Neural cell (in vitro differentiated cells): Measurements from ENCODE around the gene AKT3. TPM values are rescaled to one million over a fixed set of nuclear protein-coding genes. Genes with fewer than 3 reads are reported as not detected.

Experiments used
- H2AFZ ChIP-seq: fragments of 200-600, 300-800 bp; sonication (generic), shearing (Covaris generic); 2 replicates; pipeline ENCODE4 v1.6.0; 2014; ENCODE audit warnings: low read depth, mild to moderate bottlenecking, antibody characterized with exemption, low read length, moderate library complexity
- H3F3A ChIP-seq: fragments of 200-600 bp; shearing (Covaris generic); 2 replicates; pipeline ENCODE4 v1.6.1; 2016; ENCODE audit warnings: mild to moderate bottlenecking, moderate library complexity, mixed read lengths, antibody characterized with exemption, low read length; ENCODE audit not compliant: insufficient read depth, poor library complexity, severe bottlenecking
- H3K27ac ChIP-seq: fragments of 200-600, 300-800 bp; sonication (generic), shearing (Covaris generic); 2 replicates; pipeline ENCODE4 v1.5.1; 2014; ENCODE audit warnings: mild to moderate bottlenecking, low read length, moderate library complexity
- H3K27me3 ChIP-seq: fragments of 300-800, 200-600 bp; sonication (generic), shearing (Covaris generic); 2 replicates; pipeline ENCODE4 v1.6.0; 2014; ENCODE audit warnings: mild to moderate bottlenecking, low read depth, low read length, moderate library complexity; ENCODE audit not compliant: insufficient read depth
- H3K36me3 ChIP-seq: fragments of 300-800, 200-600 bp; sonication (generic), shearing (Covaris generic); 2 replicates; pipeline ENCODE4 v1.5.1; 2014; ENCODE audit warnings: mild to moderate bottlenecking, antibody characterized with exemption, low read length, moderate library complexity; ENCODE audit not compliant: insufficient read depth
- H3K4me2 ChIP-seq: fragments of 300-800, 200-600 bp; sonication (generic), shearing (Covaris generic); 2 replicates; pipeline ENCODE4 v1.6.0; 2014; ENCODE audit warnings: mild to moderate bottlenecking, low read length
- H3K4me3 ChIP-seq: fragments of 300-800, 200-600 bp; sonication (generic), shearing (Covaris generic); 2 replicates; pipeline ENCODE4 v1.5.1; 2014; ENCODE audit warnings: mild to moderate bottlenecking, low read length, moderate library complexity
- H3K79me2 ChIP-seq: fragments of 200-600 bp; shearing (Covaris generic); replicated peaks from 2 replicates; pipeline ENCODE4 v1.6.0; 2014; ENCODE audit warnings: mild to moderate bottlenecking, low read length, moderate library complexity; ENCODE audit not compliant: insufficient read depth
- H3K9ac ChIP-seq: fragments of 300-800, 200-600 bp; sonication (generic), shearing (Covaris generic); 2 replicates; pipeline ENCODE4 v1.6.1; 2016; ENCODE audit warnings: mild to moderate bottlenecking, low read length, mixed read lengths
- H3K9me2 ChIP-seq: fragments of 200-600 bp; shearing (Covaris generic); 2 replicates; pipeline ENCODE4 v1.6.1; 2016; ENCODE audit warnings: mild to moderate bottlenecking, low read length, mixed read lengths; ENCODE audit not compliant: insufficient read depth
- H3K9me3 ChIP-seq: fragments of 200-600, 300-800 bp; sonication (generic), shearing (Covaris generic); 2 replicates; pipeline ENCODE4 v1.6.1; 2016; ENCODE audit warnings: mild to moderate bottlenecking, mixed run types, low read length, moderate library complexity, mixed read lengths
- H4K20me1 ChIP-seq: fragments of 200-600 bp; shearing (Covaris generic); 2 replicates; pipeline ENCODE4 v1.6.1; 2016; ENCODE audit warnings: mild to moderate bottlenecking, mixed run types; ENCODE audit not compliant: insufficient read depth
- EP300 ChIP-seq: fragments of 450-650 bp; conservative IDR thresholded peaks from 2 replicates; pipeline ENCODE4 v1.6.1; 2014; ENCODE audit warnings: antibody characterized with exemption, mild to moderate bottlenecking, moderate library complexity; ENCODE audit not compliant: poor library complexity, severe bottlenecking
- EZH2 ChIP-seq: fragments of 200-600, 300-800 bp; shearing (Covaris generic), sonication (generic); IDR thresholded peaks from 2 replicates; pipeline ENCODE4 v1.6.1; 2014; ENCODE audit warnings: antibody characterized with exemption, low read length, borderline replicate concordance, mild to moderate bottlenecking; ENCODE audit not compliant: insufficient read depth, poor library complexity, severe bottlenecking
- MXI1 ChIP-seq: fragments of 450-650 bp; conservative IDR thresholded peaks from 2 replicates; pipeline ENCODE4 v1.6.1; 2014; ENCODE audit warnings: antibody characterized with exemption, mild to moderate bottlenecking; ENCODE audit not compliant: poor library complexity, severe bottlenecking
- POLR2AphosphoS5 ChIP-seq: IDR thresholded peaks from 2 replicates; pipeline ENCODE4 v1.6.1; 2012
- RAD21 ChIP-seq: fragments of 450-650 bp; conservative IDR thresholded peaks from 2 replicates; pipeline ENCODE4 v1.6.1; 2014; ENCODE audit warnings: antibody characterized with exemption, mild to moderate bottlenecking, moderate library complexity
- SMC3 ChIP-seq: fragments of 450-650 bp; conservative IDR thresholded peaks from 2 replicates; pipeline ENCODE4 v1.6.1; 2014; ENCODE audit warnings: antibody characterized with exemption, mild to moderate bottlenecking, moderate library complexity; ENCODE audit not compliant: poor library complexity
- TAF1 ChIP-seq: IDR thresholded peaks from 2 replicates; pipeline ENCODE4 v1.6.1; 2012; ENCODE audit warnings: low read depth
- polyA plus RNA-seq: library from polyadenylated mRNA; depleted of rRNA; stranded (reverse); fragments of >200 nt; gene quantifications from 2 replicates; pipeline ENCODE4 v1.2.3, GENCODE V29; 2014
- TF ChIP-seq, protein P1 (sequence below): IDR thresholded peaks from 2 replicates; pipeline ENCODE4 v1.6.1; 2012; ENCODE audit warnings: borderline replicate concordance
- TF ChIP-seq, protein P2 (sequence below): fragments of 450-650 bp; IDR thresholded peaks from 2 replicates; pipeline ENCODE4 v1.5.1; 2014; ENCODE audit warnings: antibody characterized with exemption, mild to moderate bottlenecking, moderate library complexity; ENCODE audit not compliant: poor library complexity, severe bottlenecking

Gene AKT3
- polyA plus RNA-seq, 1 donor from 2014 or later = 46.0 TPM

DNA sequence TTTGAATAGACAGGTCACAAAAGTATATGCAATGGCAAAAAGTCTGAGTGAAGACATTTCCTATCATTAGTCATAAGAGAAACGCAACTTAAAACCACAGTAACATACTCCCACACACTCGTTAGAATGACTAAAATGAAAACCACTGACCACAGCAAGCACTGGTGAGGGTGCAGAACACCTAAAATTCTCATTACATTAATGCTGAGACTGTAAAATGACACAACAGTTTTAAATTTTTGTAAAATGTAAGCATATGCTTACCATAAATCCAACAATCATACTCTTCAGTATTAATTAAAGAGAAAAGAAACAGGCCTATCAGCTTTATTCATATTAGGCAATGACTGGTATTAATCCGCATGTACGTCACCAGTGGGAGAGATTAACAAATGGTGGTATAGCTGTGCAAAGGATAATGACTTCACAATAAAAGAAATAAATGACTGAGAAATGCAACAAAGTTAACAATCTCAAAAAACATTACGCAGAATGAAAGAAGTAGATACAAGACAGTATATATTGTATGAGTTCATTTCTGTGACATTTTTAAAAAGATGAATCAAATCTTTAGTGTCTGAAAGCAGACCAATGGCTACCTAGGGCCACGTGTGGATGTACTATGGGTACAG lies 253.5 kb downstream of the AKT3 start:
- no peaks in the 10 kb centered on the region for H3F3A ChIP-seq
- no peak overlapping the region for H3K4me3 ChIP-seq
- no peak overlapping the region for H3K9ac ChIP-seq
- no peak overlapping the region for H3K27ac ChIP-seq
- no peaks in the 10 kb centered on the region for H3K79me2 ChIP-seq
- H4K20me1 ChIP-seq = no peaks in the 10 kb centered on the region
- H2AFZ ChIP-seq = no peak overlapping the region
- no peak overlapping the region for H3K4me2 ChIP-seq
- no peaks in the 10 kb centered on the region for H3K36me3 ChIP-seq
- TF ChIP-seq MXI1 (no peak), RAD21 (no peak), EZH2 (no peak), TAF1 (no peak), SMC3 (no peak), POLR2AphosphoS5 (no peak)
- TF ChIP-seq, protein P1, sequence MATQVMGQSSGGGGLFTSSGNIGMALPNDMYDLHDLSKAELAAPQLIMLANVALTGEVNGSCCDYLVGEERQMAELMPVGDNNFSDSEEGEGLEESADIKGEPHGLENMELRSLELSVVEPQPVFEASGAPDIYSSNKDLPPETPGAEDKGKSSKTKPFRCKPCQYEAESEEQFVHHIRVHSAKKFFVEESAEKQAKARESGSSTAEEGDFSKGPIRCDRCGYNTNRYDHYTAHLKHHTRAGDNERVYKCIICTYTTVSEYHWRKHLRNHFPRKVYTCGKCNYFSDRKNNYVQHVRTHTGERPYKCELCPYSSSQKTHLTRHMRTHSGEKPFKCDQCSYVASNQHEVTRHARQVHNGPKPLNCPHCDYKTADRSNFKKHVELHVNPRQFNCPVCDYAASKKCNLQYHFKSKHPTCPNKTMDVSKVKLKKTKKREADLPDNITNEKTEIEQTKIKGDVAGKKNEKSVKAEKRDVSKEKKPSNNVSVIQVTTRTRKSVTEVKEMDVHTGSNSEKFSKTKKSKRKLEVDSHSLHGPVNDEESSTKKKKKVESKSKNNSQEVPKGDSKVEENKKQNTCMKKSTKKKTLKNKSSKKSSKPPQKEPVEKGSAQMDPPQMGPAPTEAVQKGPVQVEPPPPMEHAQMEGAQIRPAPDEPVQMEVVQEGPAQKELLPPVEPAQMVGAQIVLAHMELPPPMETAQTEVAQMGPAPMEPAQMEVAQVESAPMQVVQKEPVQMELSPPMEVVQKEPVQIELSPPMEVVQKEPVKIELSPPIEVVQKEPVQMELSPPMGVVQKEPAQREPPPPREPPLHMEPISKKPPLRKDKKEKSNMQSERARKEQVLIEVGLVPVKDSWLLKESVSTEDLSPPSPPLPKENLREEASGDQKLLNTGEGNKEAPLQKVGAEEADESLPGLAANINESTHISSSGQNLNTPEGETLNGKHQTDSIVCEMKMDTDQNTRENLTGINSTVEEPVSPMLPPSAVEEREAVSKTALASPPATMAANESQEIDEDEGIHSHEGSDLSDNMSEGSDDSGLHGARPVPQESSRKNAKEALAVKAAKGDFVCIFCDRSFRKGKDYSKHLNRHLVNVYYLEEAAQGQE = no peak
- TF ChIP-seq, protein P2, sequence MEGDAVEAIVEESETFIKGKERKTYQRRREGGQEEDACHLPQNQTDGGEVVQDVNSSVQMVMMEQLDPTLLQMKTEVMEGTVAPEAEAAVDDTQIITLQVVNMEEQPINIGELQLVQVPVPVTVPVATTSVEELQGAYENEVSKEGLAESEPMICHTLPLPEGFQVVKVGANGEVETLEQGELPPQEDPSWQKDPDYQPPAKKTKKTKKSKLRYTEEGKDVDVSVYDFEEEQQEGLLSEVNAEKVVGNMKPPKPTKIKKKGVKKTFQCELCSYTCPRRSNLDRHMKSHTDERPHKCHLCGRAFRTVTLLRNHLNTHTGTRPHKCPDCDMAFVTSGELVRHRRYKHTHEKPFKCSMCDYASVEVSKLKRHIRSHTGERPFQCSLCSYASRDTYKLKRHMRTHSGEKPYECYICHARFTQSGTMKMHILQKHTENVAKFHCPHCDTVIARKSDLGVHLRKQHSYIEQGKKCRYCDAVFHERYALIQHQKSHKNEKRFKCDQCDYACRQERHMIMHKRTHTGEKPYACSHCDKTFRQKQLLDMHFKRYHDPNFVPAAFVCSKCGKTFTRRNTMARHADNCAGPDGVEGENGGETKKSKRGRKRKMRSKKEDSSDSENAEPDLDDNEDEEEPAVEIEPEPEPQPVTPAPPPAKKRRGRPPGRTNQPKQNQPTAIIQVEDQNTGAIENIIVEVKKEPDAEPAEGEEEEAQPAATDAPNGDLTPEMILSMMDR = no peak
- H3K27me3 ChIP-seq = no peaks in the 10 kb centered on the region
- no peaks in the 10 kb centered on the region for H3K9me3 ChIP-seq
- no peaks in the 10 kb centered on the region for H3K9me2 ChIP-seq

DNA sequence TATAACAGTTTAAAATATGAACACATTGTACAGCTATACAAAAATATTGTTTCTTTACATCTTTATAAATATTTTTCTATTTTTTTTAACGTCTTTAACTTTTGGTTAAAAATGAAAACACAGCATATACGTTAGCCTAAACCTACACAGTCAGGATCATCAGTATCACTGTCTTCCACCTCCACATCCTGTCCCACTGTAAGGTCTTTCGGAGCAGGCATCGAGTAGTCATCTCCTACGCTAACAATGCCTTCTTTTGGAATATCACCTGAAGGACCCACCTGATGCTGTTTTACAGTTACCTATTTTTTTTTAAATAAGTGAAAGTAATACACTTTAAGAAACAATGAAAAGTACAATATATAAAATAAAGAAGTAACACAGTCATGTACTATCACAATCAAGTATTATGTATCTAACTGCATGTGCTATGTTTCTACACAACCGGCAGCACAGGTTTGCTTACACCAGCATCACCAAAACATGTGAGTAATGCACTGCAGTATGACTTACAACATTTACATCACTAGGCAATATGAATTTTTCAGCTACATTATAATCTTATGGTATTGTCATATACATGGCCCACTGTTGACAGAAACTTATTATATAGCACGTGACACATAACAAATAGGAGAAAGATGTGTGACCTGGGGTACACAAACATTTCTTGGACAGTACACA lies 254.4 kb downstream of the AKT3 start:
- Histone ChIP-seq H3K27me3 (no peaks in the 10 kb centered on the region), H3K9ac (no peak overlapping the region), H3K4me3 (no peak overlapping the region), H3K9me3 (peaks cover 2% of the 10 kb centered on the region), H3K9me2 (no peaks in the 10 kb centered on the region), H3F3A (no peaks in the 10 kb centered on the region), H4K20me1 (no peaks in the 10 kb centered on the region), H3K79me2 (no peaks in the 10 kb centered on the region), H2AFZ (no peak overlapping the region), H3K27ac (no peak overlapping the region), H3K4me2 (no peak overlapping the region), H3K36me3 (no peaks in the 10 kb centered on the region)
- TF ChIP-seq SMC3 = no peak
- TF ChIP-seq EP300 = no peak
- TF ChIP-seq, protein P2 = no peak
- TF ChIP-seq, protein P1 = no peak
- TF ChIP-seq MXI1 = no peak
- no peak for TF ChIP-seq EZH2
- no peak for TF ChIP-seq TAF1
- no peak for TF ChIP-seq POLR2AphosphoS5
- TF ChIP-seq RAD21 = no peak
